PC-3 (cell line): Measurements from ENCODE around the gene CD2. TPM values are rescaled to one million over a fixed set of nuclear protein-coding genes. Genes with fewer than 3 reads are reported as not detected.

Source experiments
- ATAC-seq: fragments of 200-7000 bp; cut with Tn5 transposase; 2 replicates; pipeline ENCODE4 v1.9.1; 2020; ENCODE audit warnings: mild to moderate bottlenecking, moderate library complexity
- BruUV-seq: library from RNA; stranded (reverse); fragments of 400-500 nt; replicated peaks from 2 replicates; lab custom pipeline; 2021; lab: Mats Ljungman, UMichigan
- CTCF ChIA-PET: fragments of 300-600 bp; sonication (Branson Sonifier 250); formaldehyde crosslinking; loops from one replicate; lab custom pipeline; 2022; ENCODE audit warnings: antibody characterized with exemption; lab: Charles Lee
- POLR2A ChIA-PET: fragments of 300-600 bp; sonication (Branson Sonifier 250); formaldehyde crosslinking; loops from one replicate; lab custom pipeline; 2022; ENCODE audit warnings: antibody characterized with exemption; ENCODE audit not compliant: unreplicated experiment; lab: Charles Lee
- DNase-seq: peaks from one replicate; pipeline ENCODE4 v3.0.0-alpha.2; 2015
- H2AFZ ChIP-seq: fragments of 300-600 bp; sonication (generic); 2 replicates; pipeline ENCODE4 v1.6.0; 2016; ENCODE audit warnings: antibody characterized with exemption, low read length
- H3F3A ChIP-seq: fragments of 300-600 bp; sonication (generic); one replicate; pipeline ENCODE4 v1.6.0; 2017; ENCODE audit warnings: antibody characterized with exemption, low read length, control low read depth, mild to moderate bottlenecking; ENCODE audit not compliant: unreplicated experiment
- H3K27ac ChIP-seq: fragments of 300-600 bp; sonication (generic); 2 replicates; pipeline ENCODE4 v1.5.1; 2016; ENCODE audit warnings: mild to moderate bottlenecking, low read length
- H3K27me3 ChIP-seq: fragments of 300-600 bp; sonication (generic); 2 replicates; pipeline ENCODE4 v1.6.1; 2016; ENCODE audit warnings: low read length, mixed read lengths
- H3K36me3 ChIP-seq: fragments of 300-600 bp; sonication (generic); 2 replicates; pipeline ENCODE4 v1.6.1; 2016; ENCODE audit warnings: low read depth, mixed run types, low read length, mixed read lengths
- H3K4me1 ChIP-seq: fragments of 300-600 bp; sonication (generic); 2 replicates; pipeline ENCODE4 v1.5.1; 2016; ENCODE audit warnings: low read length; ENCODE audit not compliant: insufficient read depth
- H3K4me2 ChIP-seq: fragments of 300-600 bp; sonication (generic); 2 replicates; pipeline ENCODE4 v1.6.0; 2016; ENCODE audit warnings: low read length
- H3K4me3 ChIP-seq: fragments of 300-600 bp; sonication (generic); 2 replicates; pipeline ENCODE4 v1.5.1; 2016; ENCODE audit warnings: mild to moderate bottlenecking, low read length, mixed read lengths
- H3K79me2 ChIP-seq: fragments of 300-600 bp; sonication (generic); 2 replicates; pipeline ENCODE4 v1.6.1; 2017; ENCODE audit warnings: low read length, mixed read lengths
- H3K9ac ChIP-seq: fragments of 300-600 bp; sonication (generic); 2 replicates; pipeline ENCODE4 v1.6.0; 2016; ENCODE audit warnings: mild to moderate bottlenecking, low read length
- H3K9me2 ChIP-seq: fragments of 300-600 bp; sonication (generic); replicated peaks from 2 replicates; pipeline ENCODE4 v1.6.1; 2016; ENCODE audit warnings: mixed run types, low read length, mixed read lengths
- H3K9me3 ChIP-seq: fragments of 300-600 bp; sonication (generic); 2 replicates; pipeline ENCODE4 v1.6.1; 2016; ENCODE audit warnings: low read length, mixed read lengths
- H4K20me1 ChIP-seq: fragments of 300-600 bp; sonication (generic); 2 replicates; pipeline ENCODE4 v1.6.1; 2016; ENCODE audit warnings: low read length, mixed read lengths
- CTCF ChIP-seq: fragments of 300-600 bp; sonication (generic); conservative IDR thresholded peaks from 2 replicates; pipeline ENCODE4 v1.5.1; 2017; ENCODE audit warnings: antibody characterized with exemption, low read depth, mild to moderate bottlenecking, low read length
- EZH2 ChIP-seq: fragments of 300-600 bp; sonication (generic); IDR thresholded peaks from one replicate; pipeline ENCODE4 v1.6.1; 2017; ENCODE audit warnings: antibody characterized with exemption, mild to moderate bottlenecking, low read length; ENCODE audit not compliant: unreplicated experiment
- EZH2phosphoT487 ChIP-seq: fragments of 300-600 bp; sonication (generic); IDR thresholded peaks from 2 replicates; pipeline ENCODE4 v1.6.1; 2018; ENCODE audit warnings: mild to moderate bottlenecking, antibody characterized with exemption, low read length, borderline replicate concordance
- intact Hi-C: fragments of 100-400 bp; cut with micrococcal nuclease; formaldehyde crosslinking; loops from 2 replicates; pipeline ENCODE4 v1.9.0; 2023
- total RNA-seq: library from RNA; depleted of rRNA; stranded (reverse); fragments of >200 nt; gene quantifications from 2 replicates; pipeline ENCODE4 v1.2.3, GENCODE V29; 2014

The CD2 gene
- total RNA-seq, 1 experiment from 2014 or later, result not detected

- POLR2A ChIA-PET, result no interaction called here
- H3K27ac ChIP-seq, result no peak overlapping the region
- CTCF ChIA-PET, result no interaction called here
- no peaks in the 10 kb centered on the region for H3K27me3 ChIP-seq
- H2AFZ ChIP-seq, result no peak overlapping the region
- BruUV-seq, result no TSS peak
- TF ChIP-seq EZH2phosphoT487, result no peak
- no peak for TF ChIP-seq CTCF
- no peak for TF ChIP-seq EZH2
- no peaks in the 10 kb centered on the region for H3K79me2 ChIP-seq
- H3K9ac ChIP-seq, result no peak overlapping the region
- H4K20me1 ChIP-seq, result no peaks in the 10 kb centered on the region
- no peaks in the 10 kb centered on the region for H3F3A ChIP-seq
- H3K4me3 ChIP-seq, result no peak overlapping the region
- no peaks in the 10 kb centered on the region for H3K9me3 ChIP-seq
- no peak for DNase-seq
- H3K9me2 ChIP-seq, result no peaks in the 10 kb centered on the region
- intact Hi-C loops, result no loop called here
- no peaks in the 10 kb centered on the region for H3K36me3 ChIP-seq
- H3K4me1 ChIP-seq, result no peaks in the 10 kb centered on the region
- H3K4me2 ChIP-seq, result no peak overlapping the region
- ATAC-seq, result no peak
Measured at GRCh38 chr1:116759636-116760035, 5.4 kb downstream of the CD2 start.

DNA sequence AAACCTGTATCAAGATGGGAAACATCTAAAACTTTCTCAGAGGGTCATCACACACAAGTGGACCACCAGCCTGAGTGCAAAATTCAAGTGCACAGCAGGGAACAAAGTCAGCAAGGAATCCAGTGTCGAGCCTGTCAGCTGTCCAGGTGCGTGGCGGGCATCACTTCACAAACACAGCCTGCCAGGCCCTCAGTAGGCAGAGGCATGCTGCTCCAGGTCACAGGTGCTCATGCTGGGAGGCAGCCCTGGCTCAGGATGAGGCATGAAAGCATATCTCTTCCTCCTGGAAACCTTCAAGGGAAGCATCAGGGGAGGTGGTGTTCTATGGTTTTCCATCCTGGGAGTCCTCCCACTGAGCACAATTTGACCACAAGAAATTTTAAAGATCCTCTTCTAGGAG is 6.3 kb downstream of the CD2 start:
- no peaks in the 10 kb centered on the region for H3F3A ChIP-seq
- DNase-seq (no peak), ATAC-seq (no peak)
- no peak overlapping the region for H3K4me3 ChIP-seq
- no peaks in the 10 kb centered on the region for H3K4me1 ChIP-seq
- BruUV-seq, result no TSS peak
- no peak overlapping the region for H3K4me2 ChIP-seq
- TF ChIP-seq EZH2 (no peak), CTCF (no peak), EZH2phosphoT487 (no peak)
- H3K9me2 ChIP-seq, result no peaks in the 10 kb centered on the region
- intact Hi-C loops, result no loop called here
- H3K79me2 ChIP-seq, result no peaks in the 10 kb centered on the region
- H2AFZ ChIP-seq, result no peak overlapping the region
- H3K36me3 ChIP-seq, result no peaks in the 10 kb centered on the region
- ChIA-PET POLR2A (no interaction called here), CTCF (no interaction called here)
- no peaks in the 10 kb centered on the region for H4K20me1 ChIP-seq
- H3K27me3 ChIP-seq, result no peaks in the 10 kb centered on the region
- no peak overlapping the region for H3K9ac ChIP-seq
- H3K9me3 ChIP-seq, result no peaks in the 10 kb centered on the region
- H3K27ac ChIP-seq, result no peak overlapping the region

GRCh38 chr1:116760996-116761665 is 6.9 kb downstream of the CD2 start:
- no peaks in the 10 kb centered on the region for H3K79me2 ChIP-seq
- H4K20me1 ChIP-seq, result no peaks in the 10 kb centered on the region
- POLR2A ChIA-PET, result no interaction called here
- TF ChIP-seq CTCF (no peak), EZH2 (no peak), EZH2phosphoT487 (no peak)
- H3K4me2 ChIP-seq, result no peak overlapping the region
- CTCF ChIA-PET, result no interaction called here
- no peak overlapping the region for H3K27ac ChIP-seq
- no peak overlapping the region for H2AFZ ChIP-seq
- no peaks in the 10 kb centered on the region for H3K27me3 ChIP-seq
- H3F3A ChIP-seq, result no peaks in the 10 kb centered on the region
- no peak overlapping the region for H3K4me3 ChIP-seq
- no TSS peak for BruUV-seq
- DNase-seq (no peak), ATAC-seq (no peak)
- intact Hi-C loops, result no loop called here
- no peaks in the 10 kb centered on the region for H3K9me2 ChIP-seq
- no peaks in the 10 kb centered on the region for H3K36me3 ChIP-seq
- no peaks in the 10 kb centered on the region for H3K9me3 ChIP-seq
- H3K4me1 ChIP-seq, result no peaks in the 10 kb centered on the region
- H3K9ac ChIP-seq, result no peak overlapping the region
